Liver (tissue), 9 donors: ENCODE measurements around the gene DSG2. TPM values are rescaled to one million over a fixed set of nuclear protein-coding genes. Genes with fewer than 3 reads are reported as not detected.

Experiments
- DNase-seq: peaks from one replicate; pipeline ENCODE4 v3.0.0-alpha.2; 2017; ENCODE audit warnings: low spot score
- H3K27ac ChIP-seq, 2 donors: one replicate each; pipeline ENCODE4 v1.7.0; 2013; ENCODE audit warnings: inconsistent platforms in 2 of 2, low read length in 2 of 2, control low read depth in 1 of 2, low read depth in 1 of 2, mild to moderate bottlenecking in 1 of 2
- H3K27me3 ChIP-seq, 4 donors: one replicate each; pipeline versions ENCODE4 v1.6.1 to v1.7.0; 2013; ENCODE audit warnings: low read length in 3 of 4, inconsistent platforms in 1 of 4, mild to moderate bottlenecking in 1 of 4, moderate library complexity in 1 of 4; ENCODE audit not compliant: control insufficient read depth in 4 of 4, insufficient read depth in 4 of 4
- H3K36me3 ChIP-seq, 4 donors: one replicate each; pipeline versions ENCODE4 v1.6.1 to v1.7.0; 2013; ENCODE audit warnings: low read length in 3 of 4, mild to moderate bottlenecking in 3 of 4, low read depth in 1 of 4, moderate library complexity in 1 of 4; ENCODE audit not compliant: control insufficient read depth in 4 of 4, insufficient read depth in 3 of 4
- H3K4me1 ChIP-seq, 4 donors: one replicate each; pipeline versions ENCODE4 v1.6.1 to v1.7.0; 2013; ENCODE audit warnings: low read length in 3 of 4, mild to moderate bottlenecking in 3 of 4, moderate library complexity in 1 of 4; ENCODE audit not compliant: control insufficient read depth in 4 of 4, insufficient read depth in 4 of 4
- H3K4me3 ChIP-seq, 3 donors: one replicate each; pipeline versions ENCODE4 v1.6.1 to v1.7.0; 2013; ENCODE audit warnings: low read length in 3 of 3, control low read depth in 1 of 3, low read depth in 1 of 3, mild to moderate bottlenecking in 1 of 3
- H3K9ac ChIP-seq, 2 donors: one replicate each; pipeline ENCODE4 v1.7.0; 2013; ENCODE audit warnings: low read length in 2 of 2, mild to moderate bottlenecking in 2 of 2, moderate library complexity in 2 of 2, control low read depth in 1 of 2, low read depth in 1 of 2
- H3K9me3 ChIP-seq, 4 donors: one replicate each; pipeline versions ENCODE4 v1.6.1 to v1.7.0; 2013; ENCODE audit warnings: low read length in 3 of 4; ENCODE audit not compliant: control insufficient read depth in 4 of 4
- EGR1 ChIP-seq, 2 donors: IDR thresholded peaks; 2 replicates each; pipeline ENCODE4 v1.6.1; 2016 to 2018; ENCODE audit warnings: antibody characterized with exemption in 2 of 2, low read depth in 2 of 2
- FOXA1 ChIP-seq: IDR thresholded peaks from 2 replicates; pipeline ENCODE4 v1.6.1; 2016; ENCODE audit warnings: antibody characterized with exemption
- FOXA2 ChIP-seq: IDR thresholded peaks from 2 replicates; pipeline ENCODE4 v1.6.1; 2016; ENCODE audit warnings: antibody characterized with exemption
- HNF4G ChIP-seq: IDR thresholded peaks from 2 replicates; pipeline ENCODE4 v1.6.1; 2016; ENCODE audit warnings: antibody characterized with exemption
- RXRA ChIP-seq, 2 donors: IDR thresholded peaks; 2 replicates each; pipeline ENCODE4 v1.6.1; 2017 to 2018; ENCODE audit warnings: antibody characterized with exemption in 2 of 2, mild to moderate bottlenecking in 1 of 2
- SP1 ChIP-seq: IDR thresholded peaks from 2 replicates; pipeline ENCODE4 v1.6.1; 2018; ENCODE audit warnings: antibody characterized with exemption, mild to moderate bottlenecking
- TAF1 ChIP-seq: conservative IDR thresholded peaks from 2 replicates; pipeline ENCODE4 v1.6.1; 2016; ENCODE audit warnings: antibody characterized with exemption, mild to moderate bottlenecking
- YY1 ChIP-seq: IDR thresholded peaks from 2 replicates; pipeline ENCODE4 v1.6.1; 2016; ENCODE audit warnings: antibody characterized with exemption, mild to moderate bottlenecking
- WGBS: extraction: QIAGEN DNeasy Blood & Tissue Kit; methylation state at CpG from one replicate; pipeline ENCODE4 v1.1.7; 2013; 5-methylcytosine and 5-hydroxymethylcytosine counted together
- polyA plus RNA-seq, 2 donors: library from polyadenylated mRNA; stranded (reverse) in 1 of 2; unstranded in 1 of 2; fragments of 200-250 nt in 1 of 2; fragments of >200 nt in 1 of 2; fragmentation: Nextera tagmentation in 1 of 2; extraction: Ambion mirVana in 1 of 2; gene quantifications; one replicate each; pipeline versions ENCODE4 v1.2.1 to v1.2.3, GENCODE V29; 2013 to 2015
- total RNA-seq, 2 donors: library from RNA; depleted of rRNA; stranded (reverse); fragments of >200 nt; gene quantifications; one replicate each; pipeline ENCODE4 v1.2.3, GENCODE V29; 2014
- TF ChIP-seq, protein P1 (sequence below): IDR thresholded peaks from 2 replicates; pipeline ENCODE4 v1.6.1; 2016; ENCODE audit warnings: antibody characterized with exemption, mild to moderate bottlenecking
- TF ChIP-seq, protein P2 (sequence below): IDR thresholded peaks from 2 replicates; pipeline ENCODE4 v1.6.1; 2016; ENCODE audit warnings: antibody characterized with exemption
- TF ChIP-seq, protein P3 (sequence below): fragments of 150-350 bp; IDR thresholded peaks from 2 replicates; pipeline ENCODE4 v1.5.1; 2017; ENCODE audit warnings: improper control_type of control experiment, low read depth, low read length; ENCODE audit not compliant: missing input control
- donor health status: healthy.
- donor health status: healthy.
- donor health status: healthy.
- donor health status: healthy.
- donor health status: healthy.

Gene DSG2
- total and polyA plus RNA-seq, 4 donors, result 5.4 to 13.9 (median 9.6) TPM

DNA sequence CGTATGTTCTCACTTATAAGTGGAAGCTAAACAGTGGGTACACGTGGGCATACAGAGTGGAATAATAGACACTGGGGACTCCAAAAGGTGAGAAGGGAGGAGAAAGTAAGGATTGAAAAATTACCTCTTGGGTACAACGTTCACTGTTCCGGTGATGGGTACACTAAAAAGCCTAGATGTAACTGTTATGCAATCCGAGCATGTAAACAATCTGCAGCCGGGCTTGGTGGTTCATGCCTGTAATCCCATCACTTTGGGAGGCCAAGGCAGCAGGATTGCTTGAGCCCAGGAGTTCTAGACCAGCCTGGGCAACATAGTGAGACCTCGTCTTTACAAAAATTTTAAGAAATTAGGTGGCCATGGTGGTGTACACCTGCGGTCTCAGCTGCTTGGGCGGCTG is 60.6 kb downstream of the DSG2 start (continued):
- TF ChIP-seq, protein P1, sequence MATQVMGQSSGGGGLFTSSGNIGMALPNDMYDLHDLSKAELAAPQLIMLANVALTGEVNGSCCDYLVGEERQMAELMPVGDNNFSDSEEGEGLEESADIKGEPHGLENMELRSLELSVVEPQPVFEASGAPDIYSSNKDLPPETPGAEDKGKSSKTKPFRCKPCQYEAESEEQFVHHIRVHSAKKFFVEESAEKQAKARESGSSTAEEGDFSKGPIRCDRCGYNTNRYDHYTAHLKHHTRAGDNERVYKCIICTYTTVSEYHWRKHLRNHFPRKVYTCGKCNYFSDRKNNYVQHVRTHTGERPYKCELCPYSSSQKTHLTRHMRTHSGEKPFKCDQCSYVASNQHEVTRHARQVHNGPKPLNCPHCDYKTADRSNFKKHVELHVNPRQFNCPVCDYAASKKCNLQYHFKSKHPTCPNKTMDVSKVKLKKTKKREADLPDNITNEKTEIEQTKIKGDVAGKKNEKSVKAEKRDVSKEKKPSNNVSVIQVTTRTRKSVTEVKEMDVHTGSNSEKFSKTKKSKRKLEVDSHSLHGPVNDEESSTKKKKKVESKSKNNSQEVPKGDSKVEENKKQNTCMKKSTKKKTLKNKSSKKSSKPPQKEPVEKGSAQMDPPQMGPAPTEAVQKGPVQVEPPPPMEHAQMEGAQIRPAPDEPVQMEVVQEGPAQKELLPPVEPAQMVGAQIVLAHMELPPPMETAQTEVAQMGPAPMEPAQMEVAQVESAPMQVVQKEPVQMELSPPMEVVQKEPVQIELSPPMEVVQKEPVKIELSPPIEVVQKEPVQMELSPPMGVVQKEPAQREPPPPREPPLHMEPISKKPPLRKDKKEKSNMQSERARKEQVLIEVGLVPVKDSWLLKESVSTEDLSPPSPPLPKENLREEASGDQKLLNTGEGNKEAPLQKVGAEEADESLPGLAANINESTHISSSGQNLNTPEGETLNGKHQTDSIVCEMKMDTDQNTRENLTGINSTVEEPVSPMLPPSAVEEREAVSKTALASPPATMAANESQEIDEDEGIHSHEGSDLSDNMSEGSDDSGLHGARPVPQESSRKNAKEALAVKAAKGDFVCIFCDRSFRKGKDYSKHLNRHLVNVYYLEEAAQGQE, result no peak
- TF ChIP-seq, protein P2, sequence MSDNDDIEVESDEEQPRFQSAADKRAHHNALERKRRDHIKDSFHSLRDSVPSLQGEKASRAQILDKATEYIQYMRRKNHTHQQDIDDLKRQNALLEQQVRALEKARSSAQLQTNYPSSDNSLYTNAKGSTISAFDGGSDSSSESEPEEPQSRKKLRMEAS, result no peak
- TF ChIP-seq RXRA (IDR thresholded peaks at IDR 0.05), result peak in 1 of 2 donors; percentile 23
- TF ChIP-seq, protein P3, sequence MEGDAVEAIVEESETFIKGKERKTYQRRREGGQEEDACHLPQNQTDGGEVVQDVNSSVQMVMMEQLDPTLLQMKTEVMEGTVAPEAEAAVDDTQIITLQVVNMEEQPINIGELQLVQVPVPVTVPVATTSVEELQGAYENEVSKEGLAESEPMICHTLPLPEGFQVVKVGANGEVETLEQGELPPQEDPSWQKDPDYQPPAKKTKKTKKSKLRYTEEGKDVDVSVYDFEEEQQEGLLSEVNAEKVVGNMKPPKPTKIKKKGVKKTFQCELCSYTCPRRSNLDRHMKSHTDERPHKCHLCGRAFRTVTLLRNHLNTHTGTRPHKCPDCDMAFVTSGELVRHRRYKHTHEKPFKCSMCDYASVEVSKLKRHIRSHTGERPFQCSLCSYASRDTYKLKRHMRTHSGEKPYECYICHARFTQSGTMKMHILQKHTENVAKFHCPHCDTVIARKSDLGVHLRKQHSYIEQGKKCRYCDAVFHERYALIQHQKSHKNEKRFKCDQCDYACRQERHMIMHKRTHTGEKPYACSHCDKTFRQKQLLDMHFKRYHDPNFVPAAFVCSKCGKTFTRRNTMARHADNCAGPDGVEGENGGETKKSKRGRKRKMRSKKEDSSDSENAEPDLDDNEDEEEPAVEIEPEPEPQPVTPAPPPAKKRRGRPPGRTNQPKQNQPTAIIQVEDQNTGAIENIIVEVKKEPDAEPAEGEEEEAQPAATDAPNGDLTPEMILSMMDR, result no peak

DNA sequence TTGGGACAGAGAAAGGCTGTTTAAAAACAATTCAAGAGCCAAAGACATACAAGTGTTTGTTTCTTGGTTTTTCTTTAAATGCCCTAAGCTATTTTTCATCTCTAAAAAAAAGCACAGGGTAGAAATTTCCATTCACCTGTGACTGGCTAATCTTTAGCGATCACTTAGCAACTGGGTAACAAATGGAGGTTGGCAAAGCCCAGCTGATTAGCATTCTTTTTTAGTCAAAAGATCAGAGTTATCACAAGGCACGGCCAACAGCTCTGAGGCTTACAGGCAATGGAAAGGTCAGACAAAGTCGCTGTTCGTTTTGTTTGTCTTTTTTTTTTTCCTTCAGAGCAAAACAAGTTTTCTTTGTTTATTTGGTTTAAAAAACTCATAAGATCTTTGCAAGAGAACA is 64.7 kb downstream of the DSG2 start:
- H3K9me3 ChIP-seq, result no peaks in the 10 kb centered on the region
- peaks cover 10 to 45% (median 32%) of the 10 kb centered on the region in 4 donors for H3K4me1 ChIP-seq
- H3K9ac ChIP-seq, result no peak overlapping the region
- no peak overlapping the region for H3K4me3 ChIP-seq
- H3K36me3 ChIP-seq, result no peaks in the 10 kb centered on the region
- H3K27me3 ChIP-seq, result no peaks in the 10 kb centered on the region
- H3K27ac ChIP-seq, result no peak overlapping the region
- 27% methylated on average over 4 of the region's 4 CpGs for WGBS
- no peak for DNase-seq
- no peak for TF ChIP-seq EGR1 (IDR thresholded peaks at IDR 0.05; ENCODE audit: low read depth in 2 of 2)
- TF ChIP-seq, protein P1, result no peak
- no peak for TF ChIP-seq YY1
- TF ChIP-seq FOXA1, result no peak
- no peak for TF ChIP-seq TAF1
- no peak for TF ChIP-seq HNF4G
- TF ChIP-seq SP1, result no peak
- no peak for TF ChIP-seq FOXA2
- TF ChIP-seq, protein P3, result no peak
